ENCODE data around the gene MED26.

The MED26 gene

DNA sequence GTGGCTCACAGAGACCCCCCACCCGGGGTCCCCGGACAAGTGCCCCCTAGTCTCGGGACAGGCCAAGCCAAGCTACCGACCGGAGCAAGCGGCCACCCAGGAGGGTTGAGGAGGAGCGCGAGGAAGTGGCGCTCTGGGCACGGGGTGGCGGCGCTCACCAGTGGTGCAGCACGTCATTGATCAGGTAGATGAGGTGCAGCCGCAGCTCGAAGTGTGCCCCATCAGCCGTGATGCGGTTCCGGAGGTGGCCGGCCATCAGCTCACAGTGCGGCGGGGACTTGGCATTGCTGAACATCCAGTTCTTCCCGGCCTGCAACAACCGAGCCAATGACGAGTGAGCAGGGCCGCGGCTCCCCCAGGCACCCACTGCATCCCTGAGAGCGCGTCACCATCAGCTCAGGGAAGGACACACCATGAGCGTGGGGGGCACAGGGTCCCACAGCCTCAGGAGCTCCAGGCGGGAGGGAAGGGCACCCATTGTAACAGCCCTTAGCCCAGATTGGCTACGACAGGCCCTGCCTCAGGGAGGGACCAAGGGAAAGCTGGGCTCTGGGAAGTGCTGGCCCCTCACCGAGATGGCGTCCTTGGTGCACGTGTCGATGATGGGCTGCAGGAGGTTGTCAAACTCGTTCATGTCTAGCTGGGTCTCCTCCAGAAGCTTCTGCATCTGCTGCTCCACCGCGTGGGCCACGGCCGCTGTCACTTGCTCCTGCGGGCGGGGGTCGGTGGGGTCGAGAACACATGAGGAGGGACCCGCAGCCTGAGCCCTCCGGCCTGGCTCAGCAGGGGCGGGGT lies 95.4 kb downstream of the MED26 start:
- DNase-seq = no peak

DNA sequence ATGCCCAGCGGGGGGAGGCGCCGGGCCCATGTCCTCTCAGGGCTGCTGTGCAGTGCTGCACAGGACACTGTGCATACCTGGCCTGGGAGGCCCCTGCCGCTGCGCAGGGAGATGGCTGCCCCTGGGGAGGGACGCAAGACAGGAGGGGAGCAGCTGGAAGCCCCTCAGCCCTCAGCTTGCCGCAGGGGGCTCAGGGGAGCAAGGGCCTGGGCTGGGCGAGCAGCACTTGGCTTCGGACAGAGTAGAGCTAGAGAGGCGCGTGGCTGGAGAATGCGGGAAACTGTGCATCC lies 96.7 kb downstream of the MED26 start:
- no peak for DNase-seq

DNA sequence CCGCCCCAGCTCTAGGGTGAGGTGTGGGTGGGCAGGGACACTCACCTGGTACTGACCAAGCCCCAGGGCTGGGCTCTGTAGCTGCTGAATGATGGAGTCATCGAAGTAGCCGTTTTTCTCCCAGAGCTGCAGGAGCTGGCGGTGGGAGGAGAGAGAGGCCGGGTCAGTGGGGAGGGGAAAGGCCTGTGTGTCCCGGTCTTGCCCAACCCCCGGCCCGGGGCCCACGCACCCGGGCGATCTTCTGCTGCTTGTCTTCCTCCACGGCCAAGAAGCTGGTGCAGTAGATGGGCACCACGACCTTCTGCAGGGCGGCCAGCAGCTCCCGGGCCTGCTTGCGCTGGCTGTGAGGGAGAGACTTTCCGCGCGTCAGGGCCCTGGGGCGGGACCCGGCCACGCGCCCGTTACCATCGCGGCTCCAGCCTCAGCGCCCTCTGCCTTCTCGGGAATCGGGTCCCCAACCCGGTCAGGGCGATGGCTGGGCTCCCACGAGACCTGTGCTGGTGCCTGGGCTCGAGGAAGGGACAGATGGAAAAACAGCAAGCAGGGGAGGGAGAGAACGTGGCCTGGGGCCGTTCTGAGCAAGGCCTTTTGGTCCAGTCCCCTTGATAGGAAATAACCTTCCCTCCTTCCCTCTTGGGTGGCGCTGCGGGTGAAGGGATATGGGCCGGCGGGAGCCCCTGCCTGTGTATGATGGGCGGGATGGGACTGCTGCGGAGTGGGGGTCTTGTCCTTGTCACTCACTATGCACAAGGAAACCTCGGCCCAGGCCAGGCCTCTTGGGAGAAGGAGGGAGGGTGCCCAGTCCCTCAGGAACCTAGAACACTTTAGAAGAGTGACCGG lies 97.2 kb downstream of the MED26 start:
- no peak for DNase-seq

DNA sequence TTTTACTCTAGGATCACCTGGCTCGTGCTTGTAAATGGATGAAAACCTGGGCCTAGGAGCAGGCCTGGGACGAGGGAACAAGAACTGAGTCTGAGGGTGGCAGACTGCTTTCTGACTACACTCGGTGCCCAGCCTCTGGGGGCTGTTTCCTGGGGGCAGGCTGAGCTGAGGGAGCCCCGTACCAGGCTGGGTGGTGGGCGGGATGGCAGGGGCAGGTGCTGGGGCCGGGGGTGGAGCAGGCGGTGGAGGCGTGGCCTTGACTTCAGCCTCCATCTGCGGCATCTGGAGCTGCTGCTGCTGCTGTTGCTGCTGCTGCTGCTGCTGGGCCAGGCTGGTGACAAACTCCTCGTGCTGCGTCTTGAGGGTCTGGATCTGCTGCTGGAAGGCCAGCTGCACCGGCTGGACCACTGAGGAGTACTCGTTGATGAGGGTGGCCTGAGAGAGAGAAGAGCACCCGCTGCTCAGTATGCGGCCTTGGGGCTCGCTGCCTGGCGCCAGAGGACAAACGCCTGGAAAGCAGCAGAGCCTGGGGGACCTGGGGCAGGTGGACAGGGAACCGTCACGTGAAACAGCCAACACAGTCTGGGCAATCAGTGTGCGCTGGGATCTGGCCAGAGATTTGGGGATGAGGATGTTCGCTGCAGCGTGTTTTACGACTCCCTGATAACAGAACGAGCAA lies 98.4 kb downstream of the MED26 start:
- DNase-seq = no peak

DNA sequence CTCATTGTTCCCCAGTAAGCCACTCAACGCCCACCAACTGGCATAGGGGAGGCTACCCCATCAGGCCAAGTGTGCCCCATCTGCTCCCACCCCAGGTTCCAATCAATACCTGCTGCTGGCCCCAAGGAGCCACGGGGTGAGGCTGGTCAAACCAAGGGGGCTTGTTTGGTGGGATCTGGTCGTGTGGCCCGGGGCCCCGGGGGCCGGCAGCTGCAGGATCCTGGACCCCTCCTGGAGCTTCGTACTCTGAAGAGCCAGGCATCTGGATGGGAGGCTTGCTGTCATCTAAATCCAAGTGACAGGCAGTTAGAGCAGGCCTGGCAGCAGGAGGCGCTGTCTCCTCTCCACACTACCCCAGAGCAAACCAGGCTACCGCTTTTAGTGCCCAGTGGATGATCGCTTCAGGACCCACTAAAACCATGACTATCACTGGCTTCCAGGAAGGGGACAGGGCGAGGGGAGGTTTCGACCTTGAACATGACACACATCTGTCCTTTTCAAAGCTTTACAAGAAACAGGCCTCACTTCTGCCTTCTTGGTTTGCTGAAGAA lies 100.0 kb downstream of the MED26 start:
- no peak for DNase-seq

DNA sequence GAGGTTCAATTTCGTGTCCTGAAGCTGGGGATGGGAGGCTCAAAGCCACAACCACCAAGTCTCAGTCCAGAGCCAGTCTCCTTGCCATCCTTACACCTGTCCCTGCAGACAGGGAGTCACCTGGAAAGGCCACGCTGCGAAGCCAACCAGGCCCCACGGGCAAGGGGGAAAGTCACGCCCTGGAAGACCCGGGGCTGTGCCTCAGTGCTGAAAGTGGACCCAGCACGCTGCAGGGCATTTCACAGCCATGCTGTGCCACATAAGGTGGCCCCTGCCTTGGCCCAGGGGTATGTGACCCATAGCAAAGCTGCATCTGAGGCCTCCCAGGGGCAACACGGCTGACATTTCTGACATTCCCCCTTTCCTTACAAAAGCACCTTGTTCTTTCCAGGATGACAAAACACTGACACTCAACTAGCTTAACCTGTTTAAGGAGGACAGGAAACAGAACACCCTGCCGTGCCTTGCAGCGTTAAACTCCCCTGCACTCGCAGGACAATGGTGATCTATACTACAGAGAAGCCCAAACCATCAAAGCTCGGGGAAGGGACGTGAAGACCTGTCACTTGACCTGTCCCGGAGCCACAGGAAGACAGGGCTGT lies 100.6 kb downstream of the MED26 start:
- no peak for DNase-seq

DNA sequence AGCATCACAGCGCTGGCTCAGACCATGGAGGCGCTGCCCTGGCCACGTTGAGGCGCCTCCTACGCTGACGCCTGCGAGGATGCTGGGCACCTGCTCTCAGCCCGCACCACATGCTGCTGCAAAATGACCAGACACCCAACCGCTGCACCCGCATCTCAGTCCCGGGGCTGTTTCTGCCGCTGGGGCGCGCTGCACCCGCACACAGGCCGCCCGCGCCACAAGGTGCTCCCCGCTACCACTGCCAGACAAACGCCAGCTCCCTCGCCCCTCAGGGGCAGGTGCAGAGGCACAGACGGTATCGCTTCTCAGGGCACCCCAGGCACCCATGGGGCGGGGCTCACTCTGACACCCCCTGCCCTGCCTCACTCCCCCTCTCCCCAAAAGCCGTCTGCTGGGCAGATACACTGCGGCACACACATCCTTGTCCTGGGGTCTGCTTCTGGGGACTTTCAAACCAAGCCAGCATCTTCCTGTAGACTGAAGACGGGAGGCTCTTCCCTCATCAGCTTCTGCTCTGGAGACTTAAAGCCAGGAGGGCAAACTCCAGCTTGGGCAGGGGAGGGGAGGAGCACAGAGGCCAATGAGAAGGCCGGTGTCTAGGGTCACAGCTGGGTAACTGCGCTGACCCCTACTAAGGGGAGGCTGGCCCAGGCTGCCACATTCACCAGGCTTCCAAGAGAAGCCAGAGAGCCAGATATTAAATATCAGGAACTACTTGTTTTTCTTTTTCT lies 102.1 kb downstream of the MED26 start:
- no peak for DNase-seq

DNA sequence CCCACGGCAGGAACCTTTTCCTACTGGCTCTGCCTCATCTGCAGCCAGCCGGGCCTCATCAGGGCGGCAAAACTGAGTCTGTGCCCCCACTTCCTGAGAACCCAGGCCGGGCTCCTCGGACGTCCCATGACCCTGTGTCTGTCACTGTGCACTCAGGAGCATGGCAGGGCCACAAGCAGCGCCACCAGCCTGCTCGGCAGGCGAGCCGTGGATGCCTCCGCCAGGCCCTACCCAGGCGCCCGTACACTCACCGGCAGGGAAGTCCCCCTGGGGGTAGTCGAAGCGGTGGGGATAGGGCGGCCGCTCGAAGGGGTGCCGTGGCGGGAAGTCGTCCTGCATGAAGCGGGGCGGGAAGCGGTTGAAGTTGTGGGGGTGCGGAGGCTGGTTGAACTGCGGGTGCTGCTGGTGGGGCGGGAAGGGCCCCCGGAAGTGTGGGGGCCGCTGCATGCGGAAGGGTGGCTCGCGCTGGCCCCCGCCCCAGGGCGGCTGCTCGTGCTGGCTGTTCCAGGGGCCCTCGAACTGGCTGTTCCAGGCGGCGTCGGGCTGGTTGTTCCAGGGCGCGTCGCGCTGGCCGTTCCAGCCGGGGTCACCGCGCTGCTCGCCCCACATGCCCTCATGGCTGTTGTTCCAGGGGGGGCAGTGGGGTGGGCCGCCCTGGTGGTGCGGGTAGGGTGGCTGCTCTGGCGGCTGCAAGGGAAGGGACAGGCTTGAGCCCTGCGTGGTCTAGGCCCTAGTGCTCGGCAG lies 102.8 kb downstream of the MED26 start:
- DNase-seq = no peak

All from NCI-H146 (cell line).